Measurements from ENCODE around the gene ASRGL1. TPM values are rescaled to one million over a fixed set of nuclear protein-coding genes. Genes with fewer than 3 reads are reported as not detected.

Gene ASRGL1
- total and polyA plus RNA-seq, 8 donors, result 2.9 to 82.0 (median 35.3) TPM

DNA sequence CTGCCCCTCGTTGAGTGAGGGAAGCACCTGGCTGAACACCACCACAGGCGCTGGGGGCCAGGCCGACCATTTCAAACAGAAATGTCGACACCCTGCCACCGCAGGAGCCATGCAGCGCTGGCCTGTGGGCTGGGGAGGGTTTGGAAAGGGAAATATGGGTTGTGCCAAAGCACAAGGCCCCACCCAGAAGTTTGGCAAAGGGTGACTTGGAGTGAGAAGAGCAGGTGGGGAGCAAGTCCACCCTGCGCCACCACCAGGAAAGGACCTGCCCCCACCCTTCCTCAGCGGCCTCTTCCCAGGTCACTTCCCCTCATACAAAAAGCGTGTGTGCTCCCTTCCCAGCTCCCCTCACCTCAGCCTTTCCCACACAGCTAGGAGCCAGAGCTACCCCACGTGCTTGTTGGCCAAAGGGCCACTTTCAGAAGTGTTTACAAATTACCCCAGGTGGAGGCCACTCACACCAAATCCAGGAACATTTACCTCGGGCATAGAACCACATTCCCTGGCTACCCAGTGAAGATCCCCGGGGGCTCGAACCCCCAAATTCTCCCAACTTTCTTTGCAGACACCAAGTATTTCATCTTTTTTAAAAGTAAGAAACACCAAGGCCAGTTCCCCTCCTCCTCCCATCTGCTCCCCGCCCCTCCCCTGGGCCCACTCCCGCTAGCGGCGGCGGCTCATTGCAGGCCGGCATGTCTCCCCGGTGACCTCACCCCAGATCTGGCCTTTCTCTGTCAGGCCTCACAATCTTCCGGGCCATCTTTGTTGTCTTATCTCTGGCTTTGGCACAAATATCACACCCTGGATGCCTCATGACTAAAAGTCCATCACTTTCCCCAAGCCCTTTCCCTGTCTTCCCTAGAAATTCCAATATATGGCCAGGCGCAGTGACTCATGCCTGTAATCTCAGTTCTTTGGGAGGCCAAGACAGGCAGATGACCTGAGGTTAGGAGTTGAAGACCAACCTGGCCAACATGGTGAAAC is 61.1 kb downstream of the ASRGL1 start:
- Histone ChIP-seq H3K27ac (peak overlapping the region in 4 of 5 donors; percentile 80 to 88 (median 82)), H3K36me3 (no peaks in the 10 kb centered on the region), H3K9me3 (no peaks in the 10 kb centered on the region), H3K4me1 (peaks cover 50 to 87% (median 70%) of the 10 kb centered on the region in 4 donors), H3K27me3 (no peaks in the 10 kb centered on the region), H3K4me3 (no peak overlapping the region)
- 52 to 68% (median 58%) methylated on average over 21 to 22 of the region's 22 CpGs for WGBS, 5 donors
- no peak for TF ChIP-seq CTCF (IDR thresholded peaks at IDR 0.05)
- TF ChIP-seq EP300 (IDR thresholded peaks at IDR 0.05), result no peak
- no peak for TF ChIP-seq POLR2A (IDR thresholded peaks at IDR 0.05)
- no peak for TF ChIP-seq POLR2AphosphoS5 (IDR thresholded peaks at IDR 0.05)
- peak in 1 of 2 donors; percentile 65 for DNase-seq
- intact Hi-C loops (cut with DNase I; ENCODE audit: low total_unique reads), result loop anchor here (10.0 kb wide), 1 partner anchor 296 kb away; no protein-coding TSS in a partner anchor

DNA sequence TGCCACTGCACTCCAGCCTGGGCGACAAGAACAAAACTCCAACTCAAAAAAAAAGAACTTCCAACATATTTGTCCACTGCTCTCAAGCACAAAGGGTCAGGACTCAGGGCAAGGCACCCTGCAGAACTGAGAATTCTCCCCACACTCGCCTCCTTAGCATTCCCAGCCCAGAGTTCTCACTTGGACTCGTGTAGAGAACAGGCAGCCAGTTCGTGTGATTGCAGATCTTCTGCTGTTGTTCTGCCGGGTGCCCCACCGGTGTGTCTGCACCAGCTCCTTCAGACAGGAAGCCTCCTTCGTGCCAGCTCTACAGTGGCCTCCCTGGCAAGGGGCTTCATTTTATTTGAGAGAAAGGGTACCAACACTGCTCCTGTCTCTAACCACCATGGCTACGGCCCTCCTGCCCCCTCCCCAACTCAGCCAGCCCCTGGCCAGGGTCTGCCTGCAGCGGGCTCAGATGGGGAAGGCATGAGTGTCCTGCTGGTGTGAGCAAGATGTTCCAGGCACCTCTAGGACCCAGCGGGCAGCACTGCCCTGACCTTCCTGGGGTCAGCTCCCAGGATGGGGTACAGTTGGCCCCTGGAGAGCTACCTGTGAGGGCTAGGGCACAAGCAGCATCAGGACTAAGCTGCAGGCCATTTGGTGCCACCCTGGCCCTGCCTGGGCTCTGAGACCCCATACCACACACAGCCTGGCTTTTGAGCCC is 62.1 kb downstream of the ASRGL1 start:
- no peaks in the 10 kb centered on the region for H3K36me3 ChIP-seq
- peak overlapping the region; percentile 49 to 88 (median 81) for H3K27ac ChIP-seq
- DNase-seq, result no peak
- H3K9me3 ChIP-seq, result no peaks in the 10 kb centered on the region
- TF ChIP-seq CTCF (IDR thresholded peaks at IDR 0.05), result no peak
- no peak for TF ChIP-seq POLR2A (IDR thresholded peaks at IDR 0.05)
- TF ChIP-seq EP300 (IDR thresholded peaks at IDR 0.05), result no peak
- TF ChIP-seq POLR2AphosphoS5 (IDR thresholded peaks at IDR 0.05), result no peak
- H3K27me3 ChIP-seq, result no peaks in the 10 kb centered on the region
- peaks cover 50 to 89% (median 71%) of the 10 kb centered on the region in 4 donors for H3K4me1 ChIP-seq
- intact Hi-C loops (cut with DNase I; ENCODE audit: low total_unique reads), result loop anchor here (10.0 kb wide), 1 partner anchor 295 kb away; no protein-coding TSS in a partner anchor
- 45 to 74% (median 65%) methylated on average over 7 to 10 of the region's 10 CpGs for WGBS, 5 donors
- no peak overlapping the region for H3K4me3 ChIP-seq

DNA sequence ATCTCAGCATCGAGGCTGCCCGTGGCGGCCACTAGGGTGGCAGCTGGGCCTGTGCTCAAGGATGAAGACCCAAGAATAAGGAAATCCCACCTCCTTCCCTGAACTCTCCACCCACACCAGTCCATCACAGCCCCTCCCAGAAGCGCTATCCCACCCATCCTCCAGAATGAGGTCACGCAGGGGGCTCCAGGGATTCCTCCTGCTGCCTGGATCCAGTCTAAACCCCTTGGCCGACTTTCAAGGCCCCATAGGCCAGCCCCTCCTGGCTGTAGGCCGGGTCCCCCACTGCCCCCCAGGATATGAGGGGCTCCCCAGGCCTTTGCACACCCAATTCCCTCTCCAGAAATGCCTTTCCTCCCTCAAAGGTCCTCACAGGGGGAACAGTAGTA is 62.6 kb downstream of the ASRGL1 start:
- peak in 1 of 2 donors; percentile 88 for DNase-seq
- 37 to 63% (median 61%) methylated on average over 4 to 7 of the region's 7 CpGs for WGBS, 5 donors
- intact Hi-C loops (cut with DNase I; ENCODE audit: low total_unique reads), result loop anchor here (10.0 kb wide), 1 partner anchor 295 kb away; no protein-coding TSS in a partner anchor
- Histone ChIP-seq H3K4me1 (peaks cover 50 to 84% (median 67%) of the 10 kb centered on the region in 4 donors), H3K9me3 (no peaks in the 10 kb centered on the region), H3K4me3 (no peak overlapping the region), H3K36me3 (no peaks in the 10 kb centered on the region), H3K27ac (peak overlapping the region; percentile 49 to 88 (median 81)), H3K27me3 (no peaks in the 10 kb centered on the region)
- TF ChIP-seq EP300 (IDR thresholded peaks at IDR 0.05) (no peak), POLR2AphosphoS5 (IDR thresholded peaks at IDR 0.05) (no peak), CTCF (IDR thresholded peaks at IDR 0.05) (no peak), POLR2A (IDR thresholded peaks at IDR 0.05) (no peak)

- no peak for TF ChIP-seq CTCF (IDR thresholded peaks at IDR 0.05)
- no peak for TF ChIP-seq EP300 (IDR thresholded peaks at IDR 0.05)
- TF ChIP-seq POLR2A (IDR thresholded peaks at IDR 0.05), result no peak
- no peak for TF ChIP-seq POLR2AphosphoS5 (IDR thresholded peaks at IDR 0.05)
- no peaks in the 10 kb centered on the region for H3K27me3 ChIP-seq
- intact Hi-C loops (cut with DNase I; ENCODE audit: low total_unique reads), result no loop called here
- no peak for DNase-seq
- H3K4me1 ChIP-seq, result peaks cover 47 to 80% (median 63%) of the 10 kb centered on the region in 4 donors
- H3K27ac ChIP-seq, result peak overlapping the region in 4 of 5 donors; percentile 80 to 88 (median 82)
- no peak overlapping the region for H3K4me3 ChIP-seq
- H3K9me3 ChIP-seq, result no peaks in the 10 kb centered on the region
- 55 to 74% (median 67%) methylated on average over 4 to 6 of the region's 6 CpGs for WGBS, 5 donors
- no peaks in the 10 kb centered on the region for H3K36me3 ChIP-seq
Measured at GRCh38 chr11:62400281-62400680, 63.0 kb downstream of the ASRGL1 start.
